NCI-H526 (cell line): Measurements from ENCODE around the gene CENPL.
"Not testable (repeated sequence)": the region's sequence is repeated elsewhere in the genome, so short reads cannot be mapped to it uniquely, and the experiment has no call there.

Source experiments
- DNase-seq, 2 experiments: peaks; one replicate each; lab custom pipeline; 2025; lab: John Stamatoyannopoulos, UW

Gene CENPL

GRCh38 chr1:173824315-173825081, at the start of gene CENPL, which contains the start of gene DARS2:
TSS of gene CENPL (minus strand) at chr1:173824883. CDS start at chr1:173811299, 13,584 bp downstream.
TSS of gene DARS2 (plus strand) at chr1:173824673. CDS start at chr1:173825230, 557 bp downstream.
- peak; percentile 99 to 100 for DNase-seq

GRCh38 chr1:173871500-173871899, 46.8 kb upstream of the CENPL start:
- no peak for DNase-seq

GRCh38 chr1:173871091-173871490, 46.4 kb upstream of the CENPL start:
- DNase-seq = no peak

GRCh38 chr1:173870252-173871075, 45.8 kb upstream of the CENPL start:
- no peak for DNase-seq

GRCh38 chr1:173869021-173869359, 44.3 kb upstream of the CENPL start:
- no peak for DNase-seq

GRCh38 chr1:173868266-173869020, 43.8 kb upstream of the CENPL start, which contains the start of gene ZBTB37:
TSS of gene ZBTB37 (plus strand) at chr1:173868380. CDS start at chr1:173870226, 1,846 bp downstream.
- peak; percentile 96 to 99 for DNase-seq

GRCh38 chr1:173867753-173868265, 43.1 kb upstream of the CENPL start, which contains the start of gene GAS5:
TSS of gene GAS5 (minus strand) at chr1:173867989.
- DNase-seq = peak; percentile 100

- peak in 1 of 2 experiments; percentile 67 for DNase-seq
Observed at GRCh38 chr1:173867141-173867752, 42.6 kb upstream of the CENPL start.

GRCh38 chr1:173866413-173867115, 41.9 kb upstream of the CENPL start:
- no peak for DNase-seq

- DNase-seq = no peak
Observed at GRCh38 chr1:173865468-173866164, 40.9 kb upstream of the CENPL start.

- no peak for DNase-seq
Observed at GRCh38 chr1:173864179-173864867, 39.6 kb upstream of the CENPL start.

GRCh38 chr1:173863224-173864161, 38.8 kb upstream of the CENPL start:
- DNase-seq = no peak

- no peak for DNase-seq
Observed at GRCh38 chr1:173862769-173863223, 38.1 kb upstream of the CENPL start.

- not testable (repeated sequence) for DNase-seq
Observed at GRCh38 chr1:173862146-173862768, 37.6 kb upstream of the CENPL start.

GRCh38 chr1:173861731-173862145, 37.1 kb upstream of the CENPL start:
- no peak for DNase-seq

GRCh38 chr1:173860065-173860464, 35.4 kb upstream of the CENPL start:
- no peak for DNase-seq

- not testable (repeated sequence) for DNase-seq
Observed at GRCh38 chr1:173859547-173859946, 34.9 kb upstream of the CENPL start.
